Erythroblast (primary cell): ENCODE results near the gene SSBP2.

ENCODE experiments used
- GATA1 ChIP-seq: IDR thresholded peaks from 2 replicates; pipeline ENCODE4 v1.6.1; 2011; ENCODE audit warnings: low read depth, mild to moderate bottlenecking, control low read depth, low read length, moderate library complexity
- POLR2A ChIP-seq: IDR thresholded peaks from 2 replicates; pipeline ENCODE4 v1.6.1; 2011; ENCODE audit warnings: mild to moderate bottlenecking, low read length

- TF ChIP-seq POLR2A (no peak), GATA1 (no peak)
These were observed 18.1 kb upstream of the SSBP2 start for GRCh38 chr5:81768935-81769452.
